ENCODE data around the gene FMN1.

The FMN1 gene

GRCh38 chr15:33163816-33164215 is 30.7 kb downstream of the FMN1 start:
- Histone ChIP-seq H3K4me1 (peaks cover 0 to 60% (median 6%) of the 10 kb centered on the region in 10 experiments; a peak in 8 of 20 replicates), H3K27ac (peak overlapping the region in 2 of 11 experiments; percentile 47 to 56; a peak in 4 of 22 replicates), H3K4me3 (no peak overlapping the region), H3K4me2 (peak overlapping the region in 3 of 11 experiments; percentile 29 to 99 (median 99); a peak in 6 of 22 replicates), H4K20me1 (no peaks in the 10 kb centered on the region), H3K9ac (no peak overlapping the region), H3K36me3 (no peaks in the 10 kb centered on the region), H3K9me3 (replicated peaks in 1 of 11) (peaks cover 0 to 8% (median 0%) of the 10 kb centered on the region in 11 experiments; a peak in 2 of 22 replicates), H3K27me3 (no peaks in the 10 kb centered on the region)
- TF ChIP-seq Cebpa-rat (IDR thresholded peaks at IDR 0.05), result no peak

GRCh38 chr15:33161209-33161608 is 33.3 kb downstream of the FMN1 start:
- no peak for TF ChIP-seq Cebpa-rat (IDR thresholded peaks at IDR 0.05)
- Histone ChIP-seq H3K27ac (no peak overlapping the region), H3K36me3 (no peaks in the 10 kb centered on the region), H3K9ac (no peak overlapping the region), H3K4me2 (peak overlapping the region in 3 of 11 experiments; percentile 62 to 99 (median 99); a peak in 5 of 22 replicates), H4K20me1 (no peaks in the 10 kb centered on the region), H3K4me1 (peaks cover 0 to 86% (median 6%) of the 10 kb centered on the region in 10 experiments; a peak in 8 of 20 replicates), H3K27me3 (no peaks in the 10 kb centered on the region), H3K4me3 (no peak overlapping the region), H3K9me3 (replicated peaks in 1 of 11) (no peaks in the 10 kb centered on the region)

- H4K20me1 ChIP-seq, result no peaks in the 10 kb centered on the region
- H3K4me2 ChIP-seq, result peak overlapping the region in 5 of 11 experiments; percentile 9 to 99 (median 62); a peak in 7 of 22 replicates
- peak overlapping the region in 1 of 11 experiments; percentile 57; a peak in 2 of 22 replicates for H3K27ac ChIP-seq
- H3K9ac ChIP-seq, result no peak overlapping the region
- H3K4me3 ChIP-seq, result 0 out of 20 replicates have a peak overlapping the region, but pooled peaks of 1 of the 10 experiments have one; percentile 18
- TF ChIP-seq Cebpa-rat (IDR thresholded peaks at IDR 0.05), result no peak
- no peaks in the 10 kb centered on the region for H3K36me3 ChIP-seq
- H3K27me3 ChIP-seq, result no peaks in the 10 kb centered on the region
- H3K9me3 ChIP-seq (replicated peaks in 1 of 11), result no peaks in the 10 kb centered on the region
- peaks cover 0 to 91% (median 7%) of the 10 kb centered on the region in 10 experiments; a peak in 10 of 20 replicates for H3K4me1 ChIP-seq
Observed at GRCh38 chr15:33160581-33161165, 33.8 kb downstream of the FMN1 start.

GRCh38 chr15:33159726-33160453 is 34.6 kb downstream of the FMN1 start:
- Histone ChIP-seq H3K4me1 (peaks cover 0 to 99% (median 11%) of the 10 kb centered on the region in 10 experiments; a peak in 12 of 20 replicates), H3K27ac (peak overlapping the region in 3 of 11 experiments; percentile 19 to 64 (median 57); a peak in 4 of 22 replicates), H4K20me1 (no peaks in the 10 kb centered on the region), H3K9me3 (replicated peaks in 1 of 11) (no peaks in the 10 kb centered on the region), H3K27me3 (no peaks in the 10 kb centered on the region), H3K36me3 (no peaks in the 10 kb centered on the region), H3K9ac (no peak overlapping the region), H3K4me2 (peak overlapping the region in 6 of 11 experiments; percentile 9 to 99 (median 36); a peak in 9 of 22 replicates), H3K4me3 (0 out of 20 replicates have a peak overlapping the region, but pooled peaks of 1 of the 10 experiments have one; percentile 18)
- TF ChIP-seq Cebpa-rat (IDR thresholded peaks at IDR 0.05), result no peak

GRCh38 chr15:33158366-33158765 is 36.1 kb downstream of the FMN1 start:
- Histone ChIP-seq H3K27me3 (no peaks in the 10 kb centered on the region), H3K9ac (no peak overlapping the region), H4K20me1 (no peaks in the 10 kb centered on the region), H3K27ac (peak overlapping the region in 2 of 11 experiments; percentile 38 to 47; a peak in 3 of 22 replicates), H3K4me2 (peak overlapping the region in 3 of 11 experiments; percentile 62 to 99 (median 99); a peak in 5 of 22 replicates), H3K4me3 (no peak overlapping the region), H3K4me1 (peaks cover 0 to 97% (median 26%) of the 10 kb centered on the region in 10 experiments; a peak in 14 of 20 replicates), H3K36me3 (no peaks in the 10 kb centered on the region), H3K9me3 (replicated peaks in 1 of 11) (no peaks in the 10 kb centered on the region)
- TF ChIP-seq Cebpa-rat (IDR thresholded peaks at IDR 0.05), result no peak

GRCh38 chr15:33157371-33158037 is 37.0 kb downstream of the FMN1 start:
- no peaks in the 10 kb centered on the region for H3K9me3 ChIP-seq (replicated peaks in 1 of 11)
- no peaks in the 10 kb centered on the region for H3K36me3 ChIP-seq
- H3K9ac ChIP-seq, result no peak overlapping the region
- no peak for TF ChIP-seq Cebpa-rat (IDR thresholded peaks at IDR 0.05)
- no peaks in the 10 kb centered on the region for H4K20me1 ChIP-seq
- peak overlapping the region in 2 of 11 experiments; percentile 99; a peak in 4 of 22 replicates for H3K4me2 ChIP-seq
- H3K4me3 ChIP-seq, result no peak overlapping the region
- no peaks in the 10 kb centered on the region for H3K27me3 ChIP-seq
- H3K4me1 ChIP-seq, result peaks cover 5 to 94% (median 35%) of the 10 kb centered on the region in 10 experiments; a peak in 16 of 20 replicates
- H3K27ac ChIP-seq, result peak overlapping the region in 1 of 11 experiments; percentile 38; a peak in 1 of 22 replicates

- Histone ChIP-seq H3K9ac (peak overlapping the region in 3 of 11 experiments; percentile 71 to 80 (median 73); a peak in 4 of 22 replicates), H3K27ac (peak overlapping the region in 3 of 11 experiments; percentile 83 to 87 (median 86); a peak in 7 of 22 replicates), H4K20me1 (peaks cover 0 to 14% (median 0%) of the 10 kb centered on the region in 11 experiments; a peak in 3 of 22 replicates), H3K27me3 (no peaks in the 10 kb centered on the region), H3K4me1 (peaks cover 7 to 88% (median 51%) of the 10 kb centered on the region in 10 experiments; a peak in 17 of 20 replicates), H3K4me2 (peak overlapping the region in 5 of 11 experiments; percentile 78 to 99 (median 96); a peak in 10 of 22 replicates), H3K36me3 (no peaks in the 10 kb centered on the region), H3K9me3 (replicated peaks in 1 of 11) (no peaks in the 10 kb centered on the region; a peak in 1 of 22 replicates), H3K4me3 (no peak overlapping the region)
- TF ChIP-seq Cebpa-rat (IDR thresholded peaks at IDR 0.05), result no peak
Observed at GRCh38 chr15:33155691-33156420, 38.7 kb downstream of the FMN1 start.

Data from BLaER1 treated with 17β-estradiol and CSF1 and Interleukin-3, amounts not matched to agents 10 nM and 100 nM (cell line).